ENCODE measurements around the gene GRK5.

Gene GRK5

GRCh38 chr10:119286983-119287633, 79.7 kb downstream of the GRK5 start:
- Histone ChIP-seq H3K4me1 (ENCODE audit: insufficient read depth, low read length, poor library complexity, severe bottlenecking) (peaks cover 67% of the 10 kb centered on the region), H3K36me3 (ENCODE audit: insufficient read depth, low read length) (no peaks in the 10 kb centered on the region), H3K9me2 (replicated peaks; ENCODE audit: low read depth, low read length) (no peaks in the 10 kb centered on the region), H3K27me3 (ENCODE audit: insufficient read depth, low read length, poor library complexity, severe bottlenecking) (no peaks in the 10 kb centered on the region), H2AFZ (ENCODE audit: low read length) (no peak overlapping the region), H3K9ac (ENCODE audit: low read depth, low read length, poor library complexity, severe bottlenecking) (no peak overlapping the region), H3K4me2 (ENCODE audit: low read depth, low read length, poor library complexity, severe bottlenecking) (no peak overlapping the region), H4K20me1 (ENCODE audit: insufficient read depth, low read length, poor library complexity, severe bottlenecking) (no peaks in the 10 kb centered on the region), H3K9me3 (ENCODE audit: insufficient read depth, low read depth, low read length) (no peaks in the 10 kb centered on the region), H3F3A (ENCODE audit: low read depth) (no peaks in the 10 kb centered on the region), H3K79me2 (ENCODE audit: insufficient read depth, low read length) (peaks cover 7% of the 10 kb centered on the region; the same call in 1 of the 2 replicates), H3K4me3 (ENCODE audit: low read length, poor library complexity, severe bottlenecking) (no peak overlapping the region)
- TF ChIP-seq CTCF (conservative IDR thresholded peaks at IDR 0.05; ENCODE audit: low read length) (no peak), EZH2phosphoT487 (IDR thresholded peaks at IDR 0.05; ENCODE audit: borderline replicate concordance) (no peak)

- TF ChIP-seq EZH2phosphoT487 (IDR thresholded peaks at IDR 0.05; ENCODE audit: borderline replicate concordance) (no peak), CTCF (conservative IDR thresholded peaks at IDR 0.05; ENCODE audit: low read length) (no peak)
- H3K9ac ChIP-seq (ENCODE audit: low read depth, low read length, poor library complexity, severe bottlenecking), result no peak overlapping the region
- H2AFZ ChIP-seq (ENCODE audit: low read length), result no peak overlapping the region
- H3K4me1 ChIP-seq (ENCODE audit: insufficient read depth, low read length, poor library complexity, severe bottlenecking), result peaks cover 59% of the 10 kb centered on the region
- no peaks in the 10 kb centered on the region for H3K9me2 ChIP-seq (replicated peaks; ENCODE audit: low read depth, low read length)
- no peaks in the 10 kb centered on the region for H3K36me3 ChIP-seq (ENCODE audit: insufficient read depth, low read length)
- no peaks in the 10 kb centered on the region for H3F3A ChIP-seq (ENCODE audit: low read depth)
- no peaks in the 10 kb centered on the region for H3K9me3 ChIP-seq (ENCODE audit: insufficient read depth, low read depth, low read length)
- H3K79me2 ChIP-seq (ENCODE audit: insufficient read depth, low read length), result no peaks in the 10 kb centered on the region
- H3K4me3 ChIP-seq (ENCODE audit: low read length, poor library complexity, severe bottlenecking), result no peak overlapping the region
- no peak overlapping the region for H3K4me2 ChIP-seq (ENCODE audit: low read depth, low read length, poor library complexity, severe bottlenecking)
- no peaks in the 10 kb centered on the region for H3K27me3 ChIP-seq (ENCODE audit: insufficient read depth, low read length, poor library complexity, severe bottlenecking)
- no peaks in the 10 kb centered on the region for H4K20me1 ChIP-seq (ENCODE audit: insufficient read depth, low read length, poor library complexity, severe bottlenecking)
Measured at GRCh38 chr10:119288574-119289001, 81.2 kb downstream of the GRK5 start.

- H3F3A ChIP-seq (ENCODE audit: low read depth), result no peaks in the 10 kb centered on the region
- H3K9me2 ChIP-seq (replicated peaks; ENCODE audit: low read depth, low read length), result no peaks in the 10 kb centered on the region
- no peak overlapping the region for H2AFZ ChIP-seq (ENCODE audit: low read length)
- no peaks in the 10 kb centered on the region for H3K27me3 ChIP-seq (ENCODE audit: insufficient read depth, low read length, poor library complexity, severe bottlenecking)
- no peak overlapping the region for H3K4me2 ChIP-seq (ENCODE audit: low read depth, low read length, poor library complexity, severe bottlenecking)
- no peaks in the 10 kb centered on the region; the same call in 1 of the 2 replicates for H3K79me2 ChIP-seq (ENCODE audit: insufficient read depth, low read length)
- H3K4me3 ChIP-seq (ENCODE audit: low read length, poor library complexity, severe bottlenecking), result no peak overlapping the region
- no peaks in the 10 kb centered on the region for H4K20me1 ChIP-seq (ENCODE audit: insufficient read depth, low read length, poor library complexity, severe bottlenecking)
- H3K4me1 ChIP-seq (ENCODE audit: insufficient read depth, low read length, poor library complexity, severe bottlenecking), result peaks cover 53% of the 10 kb centered on the region
- TF ChIP-seq CTCF (conservative IDR thresholded peaks at IDR 0.05; ENCODE audit: low read length), result no peak
- H3K9ac ChIP-seq (ENCODE audit: low read depth, low read length, poor library complexity, severe bottlenecking), result no peak overlapping the region
- no peaks in the 10 kb centered on the region for H3K36me3 ChIP-seq (ENCODE audit: insufficient read depth, low read length)
- H3K9me3 ChIP-seq (ENCODE audit: insufficient read depth, low read depth, low read length), result no peaks in the 10 kb centered on the region
Measured at GRCh38 chr10:119289227-119289920, 82.0 kb downstream of the GRK5 start.

All from Loucy (cell line).